Measurements from ENCODE around the gene PACS1. TPM values are rescaled to one million over a fixed set of nuclear protein-coding genes. Genes with fewer than 3 reads are reported as not detected.

Gene PACS1
- total RNA-seq, 3 donors from 2014 or later (not counting 1 experiment from before 2014, with no cell fraction given), result 176 to 204 (median 186) TPM

- no peak overlapping the region for H3K27ac ChIP-seq (ENCODE audit: low read length)
- H3K36me3 Mint-ChIP-seq, result no peaks in the 10 kb centered on the region
Measured at GRCh38 chr11:66243782-66244535, 173.9 kb downstream of the PACS1 start.

GRCh38 chr11:66247295-66247694 lies 177.2 kb downstream of the PACS1 start:
- ATAC-seq (no peak), DNase-seq (no peak)
- H3K4me3 Mint-ChIP-seq, result no peak overlapping the region
- no peak overlapping the region for H3K4me3 ChIP-seq (ENCODE audit: low read length)
- no peak for TF ChIP-seq CTCF (IDR thresholded peaks at IDR 0.05)
- no peaks in the 10 kb centered on the region for H3K4me1 ChIP-seq (ENCODE audit: control insufficient read depth, insufficient read depth, low read length)
- H3K36me3 Mint-ChIP-seq, result no peaks in the 10 kb centered on the region
- H3K4me1 Mint-ChIP-seq, result peaks cover 0 to 8% of the 10 kb centered on the region in 2 donors
- 94% methylated on average over 4 of the region's 4 CpGs for WGBS (ENCODE audit: insufficient coverage)
- no peak overlapping the region for H3K27ac ChIP-seq (ENCODE audit: low read length)
- no peaks in the 10 kb centered on the region for H3K27me3 Mint-ChIP-seq (ENCODE audit: low read depth in 2 of 2)
- no peaks in the 10 kb centered on the region for H3K9me3 ChIP-seq (ENCODE audit: control insufficient read depth, insufficient read depth, low read length)
- H3K36me3 ChIP-seq (ENCODE audit: control insufficient read depth, insufficient read depth, low read length), result peaks cover 25% of the 10 kb centered on the region
- H3K9me3 Mint-ChIP-seq, result no peaks in the 10 kb centered on the region
- intact Hi-C loops (cut with micrococcal nuclease), result no loop called here
- peak overlapping the region in 1 of 2 donors; percentile 32 for H3K27ac Mint-ChIP-seq
- no peaks in the 10 kb centered on the region for H3K27me3 ChIP-seq (ENCODE audit: control insufficient read depth, insufficient read depth, low read length)

More at GRCh38 chr11:66243782-66244535, 173.9 kb downstream of the PACS1 start:
- ATAC-seq (no peak), DNase-seq (no peak)
- TF ChIP-seq CTCF (IDR thresholded peaks at IDR 0.05), result no peak
- no peaks in the 10 kb centered on the region for H3K27me3 ChIP-seq (ENCODE audit: control insufficient read depth, insufficient read depth, low read length)
- intact Hi-C loops (cut with micrococcal nuclease), result no loop called here
- 77% methylated on average over 13 of the region's 13 CpGs for WGBS (ENCODE audit: insufficient coverage)
- Mint-ChIP-seq H3K9me3 (no peaks in the 10 kb centered on the region), H3K4me3 (no peak overlapping the region), H3K27ac (peak overlapping the region in 1 of 2 donors; percentile 76), H3K27me3 (ENCODE audit: low read depth in 2 of 2) (no peaks in the 10 kb centered on the region), H3K4me1 (peaks cover 0 to 9% of the 10 kb centered on the region in 2 donors)
- peaks cover 54% of the 10 kb centered on the region for H3K36me3 ChIP-seq (ENCODE audit: control insufficient read depth, insufficient read depth, low read length)
- H3K4me3 ChIP-seq (ENCODE audit: low read length), result no peak overlapping the region
- H3K4me1 ChIP-seq (ENCODE audit: control insufficient read depth, insufficient read depth, low read length), result peaks cover 18% of the 10 kb centered on the region
- no peaks in the 10 kb centered on the region for H3K9me3 ChIP-seq (ENCODE audit: control insufficient read depth, insufficient read depth, low read length)

GRCh38 chr11:66247801-66248200 lies 177.7 kb downstream of the PACS1 start:
- H3K36me3 ChIP-seq (ENCODE audit: control insufficient read depth, insufficient read depth, low read length), result peaks cover 20% of the 10 kb centered on the region
- H3K4me3 ChIP-seq (ENCODE audit: low read length), result no peak overlapping the region
- H3K27me3 Mint-ChIP-seq (ENCODE audit: low read depth in 2 of 2), result no peaks in the 10 kb centered on the region
- H3K4me3 Mint-ChIP-seq, result no peak overlapping the region
- intact Hi-C loops (cut with micrococcal nuclease), result loop anchor here (2.0 kb wide), 1 partner anchor 15 kb away; no protein-coding TSS in a partner anchor
- no peaks in the 10 kb centered on the region for H3K4me1 ChIP-seq (ENCODE audit: control insufficient read depth, insufficient read depth, low read length)
- peak overlapping the region in 1 of 2 donors; percentile 32 for H3K27ac Mint-ChIP-seq
- no peaks in the 10 kb centered on the region for H3K36me3 Mint-ChIP-seq
- H3K9me3 Mint-ChIP-seq, result no peaks in the 10 kb centered on the region
- no peak overlapping the region for H3K27ac ChIP-seq (ENCODE audit: low read length)
- DNase-seq (no peak), ATAC-seq (no peak)
- no peaks in the 10 kb centered on the region for H3K9me3 ChIP-seq (ENCODE audit: control insufficient read depth, insufficient read depth, low read length)
- no peak for TF ChIP-seq CTCF (IDR thresholded peaks at IDR 0.05)
- H3K27me3 ChIP-seq (ENCODE audit: control insufficient read depth, insufficient read depth, low read length), result no peaks in the 10 kb centered on the region
- WGBS (ENCODE audit: insufficient coverage), result 86% methylated on average over 2 of the region's 3 CpGs
- H3K4me1 Mint-ChIP-seq, result peaks cover 0 to 8% of the 10 kb centered on the region in 2 donors
